Measurements from ENCODE around the gene SLC22A17. TPM values are rescaled to one million over a fixed set of nuclear protein-coding genes. Genes with fewer than 3 reads are reported as not detected.

SLC22A17 gene
- total RNA-seq, 2 experiments from 2014 or later: not detected

DNA sequence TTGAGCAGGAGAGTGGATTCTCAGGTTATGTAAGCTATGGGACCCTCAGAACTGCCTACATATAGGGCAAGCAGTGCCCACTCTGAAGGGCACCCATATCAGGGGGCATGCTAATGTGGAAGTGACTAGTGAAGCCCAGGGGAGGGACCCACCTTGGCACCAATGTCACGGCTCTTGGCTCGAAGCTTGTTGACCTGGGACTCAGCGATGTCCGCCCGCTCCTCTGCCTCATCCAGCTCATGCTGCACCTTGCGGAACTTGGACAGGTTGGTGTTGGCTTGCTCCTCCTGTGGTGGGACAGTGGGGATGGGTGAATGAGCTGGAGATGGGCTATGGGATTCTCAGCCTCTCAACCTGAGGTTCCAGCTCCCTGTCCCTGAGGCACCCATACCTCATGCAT is 29.6 kb upstream of the SLC22A17 start:
- BruUV-seq (replicated peaks): no TSS peak
- ChIA-PET CTCF (ENCODE audit: unreplicated experiment) (no interaction called here), POLR2A (no interaction called here)
- no peaks in the 10 kb centered on the region for H3K4me1 ChIP-seq (ENCODE audit: insufficient read depth, low read length, poor library complexity, severe bottlenecking)
- H3K4me2 ChIP-seq (ENCODE audit: low read length): no peak overlapping the region
- H3K27ac ChIP-seq (ENCODE audit: low read depth, low read length, poor library complexity, severe bottlenecking): no peak overlapping the region
- intact Hi-C loops (cut with micrococcal nuclease; ENCODE audit: unreplicated experiment): loop anchor here (5.0 kb wide), 1 partner anchor 260 kb away; no protein-coding TSS in a partner anchor
- no peak overlapping the region for H2AFZ ChIP-seq (ENCODE audit: low read length)
- no peak for DNase-seq (ENCODE audit: low spot score)
- H3K36me3 ChIP-seq (ENCODE audit: insufficient read depth, low read length): no peaks in the 10 kb centered on the region
- H3K79me2 ChIP-seq (ENCODE audit: insufficient read depth, low read depth, low read length): no peaks in the 10 kb centered on the region
- TF ChIP-seq, protein P1, sequence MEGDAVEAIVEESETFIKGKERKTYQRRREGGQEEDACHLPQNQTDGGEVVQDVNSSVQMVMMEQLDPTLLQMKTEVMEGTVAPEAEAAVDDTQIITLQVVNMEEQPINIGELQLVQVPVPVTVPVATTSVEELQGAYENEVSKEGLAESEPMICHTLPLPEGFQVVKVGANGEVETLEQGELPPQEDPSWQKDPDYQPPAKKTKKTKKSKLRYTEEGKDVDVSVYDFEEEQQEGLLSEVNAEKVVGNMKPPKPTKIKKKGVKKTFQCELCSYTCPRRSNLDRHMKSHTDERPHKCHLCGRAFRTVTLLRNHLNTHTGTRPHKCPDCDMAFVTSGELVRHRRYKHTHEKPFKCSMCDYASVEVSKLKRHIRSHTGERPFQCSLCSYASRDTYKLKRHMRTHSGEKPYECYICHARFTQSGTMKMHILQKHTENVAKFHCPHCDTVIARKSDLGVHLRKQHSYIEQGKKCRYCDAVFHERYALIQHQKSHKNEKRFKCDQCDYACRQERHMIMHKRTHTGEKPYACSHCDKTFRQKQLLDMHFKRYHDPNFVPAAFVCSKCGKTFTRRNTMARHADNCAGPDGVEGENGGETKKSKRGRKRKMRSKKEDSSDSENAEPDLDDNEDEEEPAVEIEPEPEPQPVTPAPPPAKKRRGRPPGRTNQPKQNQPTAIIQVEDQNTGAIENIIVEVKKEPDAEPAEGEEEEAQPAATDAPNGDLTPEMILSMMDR (conservative IDR thresholded peaks at IDR 0.05; ENCODE audit: low read length): no peak
- TF ChIP-seq EZH2phosphoT487 (IDR thresholded peaks at IDR 0.05; ENCODE audit: borderline replicate concordance, low read depth, low read length): no peak
- no peaks in the 10 kb centered on the region for H4K20me1 ChIP-seq (ENCODE audit: insufficient read depth, low read length)
- H3K4me3 ChIP-seq (ENCODE audit: low read depth, low read length, poor library complexity, severe bottlenecking): no peak overlapping the region
- H3K9me3 ChIP-seq (ENCODE audit: low read length): no peaks in the 10 kb centered on the region
- no peaks in the 10 kb centered on the region for H3K9me2 ChIP-seq (ENCODE audit: insufficient read depth, low read length)

DNA sequence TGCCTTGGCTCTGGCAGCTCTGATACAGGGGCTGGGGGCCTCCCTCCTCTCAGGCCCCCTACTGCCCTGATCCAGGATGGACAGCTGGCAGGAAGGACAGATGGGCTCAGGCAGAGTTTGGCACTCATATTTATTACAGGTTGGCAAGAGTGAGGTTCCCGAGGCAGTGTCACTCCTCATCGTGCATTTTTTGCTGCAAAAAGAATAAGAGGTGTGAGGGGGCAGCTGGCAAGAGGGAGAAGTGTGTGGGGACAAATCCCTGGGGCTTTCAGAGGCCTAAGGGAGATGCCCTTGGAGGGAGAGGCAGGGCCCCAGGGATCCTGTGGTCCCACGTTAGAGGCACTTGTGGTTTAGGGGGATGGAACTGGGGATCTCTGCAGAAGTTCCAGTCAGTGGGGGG is 29.2 kb upstream of the SLC22A17 start:
- Histone ChIP-seq H3K9me3 (ENCODE audit: low read length) (no peaks in the 10 kb centered on the region), H3K4me1 (ENCODE audit: insufficient read depth, low read length, poor library complexity, severe bottlenecking) (no peaks in the 10 kb centered on the region), H3K9me2 (ENCODE audit: insufficient read depth, low read length) (no peaks in the 10 kb centered on the region), H3K4me3 (ENCODE audit: low read depth, low read length, poor library complexity, severe bottlenecking) (no peak overlapping the region), H2AFZ (ENCODE audit: low read length) (no peak overlapping the region), H3K36me3 (ENCODE audit: insufficient read depth, low read length) (no peaks in the 10 kb centered on the region), H3K4me2 (ENCODE audit: low read length) (no peak overlapping the region), H3K27ac (ENCODE audit: low read depth, low read length, poor library complexity, severe bottlenecking) (no peak overlapping the region), H4K20me1 (ENCODE audit: insufficient read depth, low read length) (no peaks in the 10 kb centered on the region), H3K79me2 (ENCODE audit: insufficient read depth, low read depth, low read length) (no peaks in the 10 kb centered on the region)
- ChIA-PET CTCF (ENCODE audit: unreplicated experiment) (no interaction called here), POLR2A (interaction anchor here (0.7 kb wide), 1 partner anchor 43 kb away, joined by 3 read pairs; no protein-coding TSS in a partner anchor)
- intact Hi-C loops (cut with micrococcal nuclease; ENCODE audit: unreplicated experiment): loop anchor here (5.0 kb wide), 1 partner anchor 260 kb away; no protein-coding TSS in a partner anchor
- BruUV-seq (replicated peaks): no TSS peak
- no peak for DNase-seq (ENCODE audit: low spot score)
- TF ChIP-seq, protein P1 (conservative IDR thresholded peaks at IDR 0.05; ENCODE audit: low read length): no peak
- no peak for TF ChIP-seq EZH2phosphoT487 (IDR thresholded peaks at IDR 0.05; ENCODE audit: borderline replicate concordance, low read depth, low read length)

DNA sequence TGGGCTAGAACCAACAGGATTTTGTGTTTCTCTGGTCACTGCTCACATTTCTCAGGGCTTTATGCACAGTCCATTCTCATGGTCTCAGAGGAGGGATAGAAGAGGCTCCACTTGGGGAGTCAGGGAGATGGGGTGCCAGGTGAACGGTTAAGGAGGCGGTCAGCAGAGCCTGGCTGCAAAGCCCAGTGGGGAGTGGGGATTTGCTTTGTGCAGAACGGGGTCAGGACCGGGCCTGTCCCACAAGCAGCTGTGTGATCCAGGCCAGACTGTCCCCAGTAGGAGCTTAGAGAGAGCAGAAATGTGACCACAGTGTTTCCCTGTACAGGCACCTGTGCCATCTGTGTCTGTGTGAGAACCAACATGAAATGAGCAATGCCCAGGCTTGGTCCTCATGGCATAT is 28.3 kb upstream of the SLC22A17 start:
- ChIA-PET POLR2A (no interaction called here), CTCF (ENCODE audit: unreplicated experiment) (interaction anchor here (0.6 to 1.1 kb wide), 2 partner anchors 58 to 74 kb away, joined by 3 to 4 read pairs; no protein-coding TSS in a partner anchor)

More for the DNA sequence above, 28.3 kb upstream of the SLC22A17 start:
- Histone ChIP-seq H4K20me1 (ENCODE audit: insufficient read depth, low read length) (no peaks in the 10 kb centered on the region), H3K9me3 (ENCODE audit: low read length) (no peaks in the 10 kb centered on the region), H3K4me2 (ENCODE audit: low read length) (no peak overlapping the region), H3K27ac (ENCODE audit: low read depth, low read length, poor library complexity, severe bottlenecking) (no peak overlapping the region), H3K36me3 (ENCODE audit: insufficient read depth, low read length) (no peaks in the 10 kb centered on the region), H3K9me2 (ENCODE audit: insufficient read depth, low read length) (no peaks in the 10 kb centered on the region), H3K4me1 (ENCODE audit: insufficient read depth, low read length, poor library complexity, severe bottlenecking) (no peaks in the 10 kb centered on the region), H3K4me3 (ENCODE audit: low read depth, low read length, poor library complexity, severe bottlenecking) (no peak overlapping the region), H3K79me2 (ENCODE audit: insufficient read depth, low read depth, low read length) (no peaks in the 10 kb centered on the region), H2AFZ (ENCODE audit: low read length) (no peak overlapping the region)
- intact Hi-C loops (cut with micrococcal nuclease; ENCODE audit: unreplicated experiment): loop anchor here (1.0 to 5.0 kb wide), 3 partner anchors 53 to 259 kb away; no protein-coding TSS in a partner anchor
- TF ChIP-seq, protein P1 (conservative IDR thresholded peaks at IDR 0.05; ENCODE audit: low read length): no peak
- TF ChIP-seq EZH2phosphoT487 (IDR thresholded peaks at IDR 0.05; ENCODE audit: borderline replicate concordance, low read depth, low read length): no peak
- no TSS peak for BruUV-seq (replicated peaks)
- DNase-seq (ENCODE audit: low spot score): no peak

Measured in OCI-LY7 (cell line).